AG04450 (cell line): ENCODE results near the gene VWCE. TPM values are rescaled to one million over a fixed set of nuclear protein-coding genes. Genes with fewer than 3 reads are reported as not detected.

Experiments
- CTCF ChIA-PET: fragments of 300-600, 350-600 bp; formaldehyde crosslinking; extraction: SDS; loops from one replicate; lab custom pipeline; 2022; ENCODE audit warnings: antibody characterized with exemption, inconsistent platforms; lab: Charles Lee
- POLR2A ChIA-PET: fragments of 350-600 bp; formaldehyde crosslinking; extraction: SDS; loops from one replicate; lab custom pipeline; 2021; ENCODE audit warnings: antibody characterized with exemption, inconsistent platforms; lab: Yijun Ruan, JAX
- DNase-seq: peaks from one replicate; pipeline ENCODE4 v3.0.0-alpha.2; 2011; ENCODE audit warnings: low read depth, low spot score
- H3K27ac ChIP-seq: one replicate; pipeline ENCODE4 v1.5.1; 2012; ENCODE audit warnings: low read depth, low read length, control low read depth
- H3K27me3 ChIP-seq: one replicate; pipeline ENCODE4 v1.6.0; 2012; ENCODE audit warnings: low read length; ENCODE audit not compliant: control insufficient read depth, insufficient read depth
- H3K4me3 ChIP-seq: 2 replicates; pipeline ENCODE4 v1.5.1; 2011; ENCODE audit warnings: mild to moderate bottlenecking, low read depth, low read length, control low read depth
- H3K9me3 ChIP-seq: 2 replicates; pipeline ENCODE4 v1.5.1; 2012; ENCODE audit warnings: low read length; ENCODE audit not compliant: control insufficient read depth, insufficient read depth
- CTCF ChIP-seq: IDR thresholded peaks from 2 replicates; pipeline ENCODE4 v1.5.1; 2011; ENCODE audit warnings: low read depth, low read length, control low read depth, inconsistent platforms
- polyA plus RNA-seq: library from polyadenylated mRNA; depleted of rRNA; stranded (reverse); fragments of >200 nt; gene quantifications from 2 replicates; pipeline ENCODE4 v1.2.3, GENCODE V29; 2011

The VWCE gene
- polyA plus RNA-seq, 1 experiment, result 1.4 TPM

GRCh38 chr11:61279934-61280659, 15.0 kb downstream of the VWCE start:
- Histone ChIP-seq H3K27me3 (peaks cover 3% of the 10 kb centered on the region), H3K9me3 (no peaks in the 10 kb centered on the region; the same call in 1 of the 2 replicates), H3K27ac (no peak overlapping the region), H3K4me3 (no peak overlapping the region)
- DNase-seq, result no peak
- TF ChIP-seq CTCF, result no peak
- ChIA-PET POLR2A (no interaction called here), CTCF (interaction anchor here (1.3 kb wide), 1 partner anchor 25 kb away, joined by 5 read pairs; no protein-coding TSS in a partner anchor)

- DNase-seq, result no peak
- TF ChIP-seq CTCF, result no peak
- Histone ChIP-seq H3K4me3 (no peak overlapping the region), H3K9me3 (no peaks in the 10 kb centered on the region; the same call in 1 of the 2 replicates), H3K27me3 (peaks cover 3% of the 10 kb centered on the region), H3K27ac (no peak overlapping the region)
- POLR2A ChIA-PET, result no interaction called here
- CTCF ChIA-PET, result no interaction called here
Measured at GRCh38 chr11:61278001-61278470, 17.1 kb downstream of the VWCE start.

- TF ChIP-seq CTCF, result no peak
- H3K4me3 ChIP-seq, result no peak overlapping the region
- H3K27ac ChIP-seq, result no peak overlapping the region
- POLR2A ChIA-PET, result no interaction called here
- H3K27me3 ChIP-seq, result peaks cover 3% of the 10 kb centered on the region
- no peaks in the 10 kb centered on the region; the same call in 1 of the 2 replicates for H3K9me3 ChIP-seq
- DNase-seq, result no peak
- CTCF ChIA-PET, result no interaction called here
Measured at GRCh38 chr11:61277186-61278000, 17.7 kb downstream of the VWCE start.

- POLR2A ChIA-PET, result no interaction called here
Measured at GRCh38 chr11:61275191-61275590, 19.9 kb downstream of the VWCE start.

More at GRCh38 chr11:61275191-61275590, 19.9 kb downstream of the VWCE start:
- H3K27ac ChIP-seq, result no peak overlapping the region
- CTCF ChIA-PET, result interaction anchor here (0.5 to 1.5 kb wide), 2 partner anchors 20 to 109 kb away, joined by 3 to 5 read pairs; no protein-coding TSS in a partner anchor
- DNase-seq, result no peak
- no peak for TF ChIP-seq CTCF
- no peaks in the 10 kb centered on the region for H3K27me3 ChIP-seq
- no peaks in the 10 kb centered on the region; the same call in 1 of the 2 replicates for H3K9me3 ChIP-seq
- no peak overlapping the region for H3K4me3 ChIP-seq
